Measurements from ENCODE around the gene MAP4K4. TPM values are rescaled to one million over a fixed set of nuclear protein-coding genes. Genes with fewer than 3 reads are reported as not detected.
A peak's percentile ranks its signal among the peaks of the same experiment; 100 is the strongest.

The MAP4K4 gene
- total and polyA plus RNA-seq, 2 of the 13 experiments (the other 11 are each of a cell fraction or from before 2014, with no cell fraction given) = 105 to 264 TPM

DNA sequence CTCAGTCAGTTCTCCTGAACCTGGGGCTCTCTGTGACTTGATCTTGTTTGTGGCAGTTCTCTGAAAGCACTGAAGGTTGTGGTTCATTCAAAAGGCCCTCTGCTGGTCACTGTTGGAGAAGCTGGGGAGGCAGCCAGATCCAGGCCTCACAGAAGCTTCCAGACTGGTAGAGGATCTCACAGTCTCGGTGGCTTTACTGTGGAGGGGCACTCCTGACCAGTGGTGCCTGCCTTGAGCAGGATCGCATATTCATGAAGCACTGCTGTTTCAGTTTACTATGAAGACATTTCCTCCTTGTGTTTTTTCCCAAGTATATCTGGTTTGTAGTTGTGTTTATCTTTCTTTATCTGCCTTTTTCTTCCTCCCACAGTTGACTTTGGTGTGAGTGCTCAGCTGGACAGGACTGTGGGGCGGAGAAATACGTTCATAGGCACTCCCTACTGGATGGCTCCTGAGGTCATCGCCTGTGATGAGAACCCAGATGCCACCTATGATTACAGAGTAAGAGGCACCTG is 133.9 kb downstream of the MAP4K4 start (continued):
- TF ChIP-seq, protein P1, sequence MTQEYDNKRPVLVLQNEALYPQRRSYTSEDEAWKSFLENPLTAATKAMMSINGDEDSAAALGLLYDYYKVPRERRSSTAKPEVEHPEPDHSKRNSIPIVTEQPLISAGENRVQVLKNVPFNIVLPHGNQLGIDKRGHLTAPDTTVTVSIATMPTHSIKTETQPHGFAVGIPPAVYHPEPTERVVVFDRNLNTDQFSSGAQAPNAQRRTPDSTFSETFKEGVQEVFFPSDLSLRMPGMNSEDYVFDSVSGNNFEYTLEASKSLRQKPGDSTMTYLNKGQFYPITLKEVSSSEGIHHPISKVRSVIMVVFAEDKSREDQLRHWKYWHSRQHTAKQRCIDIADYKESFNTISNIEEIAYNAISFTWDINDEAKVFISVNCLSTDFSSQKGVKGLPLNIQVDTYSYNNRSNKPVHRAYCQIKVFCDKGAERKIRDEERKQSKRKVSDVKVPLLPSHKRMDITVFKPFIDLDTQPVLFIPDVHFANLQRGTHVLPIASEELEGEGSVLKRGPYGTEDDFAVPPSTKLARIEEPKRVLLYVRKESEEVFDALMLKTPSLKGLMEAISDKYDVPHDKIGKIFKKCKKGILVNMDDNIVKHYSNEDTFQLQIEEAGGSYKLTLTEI (CRISPR knock-in tag; conservative IDR thresholded peaks at IDR 0.05) = no peak
- peak; percentile 29; the same call in 1 of the 2 replicates for TF ChIP-seq TSC22D2 (CRISPR knock-in tag; IDR thresholded peaks at IDR 0.05; ENCODE audit: borderline replicate concordance)
- 0 out of 2 replicates have a peak, but pooled peaks have one; percentile 28 for TF ChIP-seq CCDC6 (CRISPR knock-in tag; IDR thresholded peaks at IDR 0.05)
- TF ChIP-seq ZNF335 (CRISPR knock-in tag; IDR thresholded peaks at IDR 0.05) = 0 out of 2 replicates have a peak, but pooled peaks have one; percentile 69
- TF ChIP-seq ZNF205 (CRISPR knock-in tag; IDR thresholded peaks at IDR 0.05) = 0 out of 2 replicates have a peak, but pooled peaks have one; percentile 62
- TF ChIP-seq ERF (CRISPR knock-in tag; IDR thresholded peaks at IDR 0.05) = peak; percentile 56; the same call in 1 of the 2 replicates
- no peak for TF ChIP-seq TEAD2 (CRISPR knock-in tag; IDR thresholded peaks at IDR 0.05)
- TF ChIP-seq NR2F2 (IDR thresholded peaks at IDR 0.05; ENCODE audit: borderline replicate concordance, low read depth) = no peak
- TF ChIP-seq GMEB1 (CRISPR knock-in tag; IDR thresholded peaks at IDR 0.05; ENCODE audit: borderline replicate concordance) = no peak
- peak; percentile 20; the same call in 1 of the 2 replicates for TF ChIP-seq FOSL2 (CRISPR knock-in tag; IDR thresholded peaks at IDR 0.05)
- TF ChIP-seq KDM3A (CRISPR knock-in tag; IDR thresholded peaks at IDR 0.05; ENCODE audit: low read depth) = no peak
- TF ChIP-seq FOXA1 (IDR thresholded peaks at IDR 0.05) = no peak
- 0 out of 2 replicates have a peak, but pooled peaks have one; percentile 18 for TF ChIP-seq FOXA1 (CRISPR knock-in tag; IDR thresholded peaks at IDR 0.05)
- TF ChIP-seq CBX5 (CRISPR knock-in tag; IDR thresholded peaks at IDR 0.05; ENCODE audit: borderline replicate concordance) = 0 out of 2 replicates have a peak, but pooled peaks have one; percentile 43
- TF ChIP-seq, protein P2, sequence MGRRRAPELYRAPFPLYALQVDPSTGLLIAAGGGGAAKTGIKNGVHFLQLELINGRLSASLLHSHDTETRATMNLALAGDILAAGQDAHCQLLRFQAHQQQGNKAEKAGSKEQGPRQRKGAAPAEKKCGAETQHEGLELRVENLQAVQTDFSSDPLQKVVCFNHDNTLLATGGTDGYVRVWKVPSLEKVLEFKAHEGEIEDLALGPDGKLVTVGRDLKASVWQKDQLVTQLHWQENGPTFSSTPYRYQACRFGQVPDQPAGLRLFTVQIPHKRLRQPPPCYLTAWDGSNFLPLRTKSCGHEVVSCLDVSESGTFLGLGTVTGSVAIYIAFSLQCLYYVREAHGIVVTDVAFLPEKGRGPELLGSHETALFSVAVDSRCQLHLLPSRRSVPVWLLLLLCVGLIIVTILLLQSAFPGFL (CRISPR knock-in tag; IDR thresholded peaks at IDR 0.05) = no peak
- no peak for TF ChIP-seq CBX2 (IDR thresholded peaks at IDR 0.05; ENCODE audit: low read depth, low read length)
- TF ChIP-seq CBX2 (CRISPR knock-in tag; IDR thresholded peaks at IDR 0.05; ENCODE audit: low read depth) = no peak
- peak; percentile 31; the same call in 1 of the 2 replicates for TF ChIP-seq ZKSCAN8 (CRISPR knock-in tag; IDR thresholded peaks at IDR 0.05; ENCODE audit: borderline replicate concordance)
- TF ChIP-seq BCLAF1 (IDR thresholded peaks at IDR 0.05) = no peak
- TF ChIP-seq ATF1 (CRISPR knock-in tag; IDR thresholded peaks at IDR 0.05) = 0 out of 2 replicates have a peak, but pooled peaks have one; percentile 18
- TF ChIP-seq, protein P3, sequence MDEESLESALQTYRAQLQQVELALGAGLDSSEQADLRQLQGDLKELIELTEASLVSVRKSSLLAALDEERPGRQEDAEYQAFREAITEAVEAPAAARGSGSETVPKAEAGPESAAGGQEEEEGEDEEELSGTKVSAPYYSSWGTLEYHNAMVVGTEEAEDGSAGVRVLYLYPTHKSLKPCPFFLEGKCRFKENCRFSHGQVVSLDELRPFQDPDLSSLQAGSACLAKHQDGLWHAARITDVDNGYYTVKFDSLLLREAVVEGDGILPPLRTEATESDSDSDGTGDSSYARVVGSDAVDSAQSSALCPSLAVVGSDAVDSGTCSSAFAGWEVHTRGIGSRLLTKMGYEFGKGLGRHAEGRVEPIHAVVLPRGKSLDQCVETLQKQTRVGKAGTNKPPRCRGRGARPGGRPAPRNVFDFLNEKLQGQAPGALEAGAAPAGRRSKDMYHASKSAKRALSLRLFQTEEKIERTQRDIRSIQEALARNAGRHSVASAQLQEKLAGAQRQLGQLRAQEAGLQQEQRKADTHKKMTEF (CRISPR knock-in tag; IDR thresholded peaks at IDR 0.05) = peak; percentile 50; the same call in 1 of the 2 replicates
